LNCaP clone FGC (cell line): Measurements from ENCODE around the gene CDK10.

Source experiments
- DNase-seq: peaks from one replicate; pipeline ENCODE4 v3.0.0-alpha.2; 2011; ENCODE audit warnings: low read depth
- H3K4me3 ChIP-seq: 2 replicates; pipeline ENCODE4 v1.5.1; 2011; ENCODE audit warnings: mild to moderate bottlenecking, low read depth, low read length, control low read depth
- TF ChIP-seq, protein P1 (sequence below): IDR thresholded peaks from 2 replicates; pipeline ENCODE4 v1.5.1; 2012; ENCODE audit warnings: mild to moderate bottlenecking; ENCODE audit not compliant: control insufficient read depth, insufficient read depth; ENCODE audit errors: extremely low read depth

Gene CDK10

DNA sequence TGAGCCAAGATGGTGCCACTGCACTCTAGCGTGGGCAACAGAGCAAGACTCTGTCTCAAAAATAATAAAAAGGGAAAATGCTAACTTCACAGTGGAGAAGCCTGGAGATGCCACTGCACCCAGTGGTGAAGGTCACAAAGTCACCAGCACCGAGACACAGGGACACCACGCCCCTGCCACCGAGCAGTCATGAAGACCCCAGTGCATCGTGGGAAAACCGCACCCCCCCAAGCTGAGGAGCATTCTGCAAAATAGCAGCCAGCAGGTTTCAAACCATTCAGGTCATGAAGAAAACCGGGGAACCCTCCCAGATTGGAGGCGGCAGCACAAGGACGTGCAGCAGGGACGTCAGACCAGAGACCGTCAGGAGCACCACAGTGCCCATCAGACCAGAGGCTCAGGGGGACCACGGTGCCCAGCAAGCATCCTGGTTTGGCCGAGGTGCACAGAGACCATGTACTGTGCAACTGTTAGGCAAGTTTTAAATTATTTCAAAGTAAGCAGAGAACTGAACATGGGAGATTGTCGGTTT lies 42.7 kb upstream of the CDK10 start:
- no peak overlapping the region for H3K4me3 ChIP-seq
- TF ChIP-seq, protein P1, sequence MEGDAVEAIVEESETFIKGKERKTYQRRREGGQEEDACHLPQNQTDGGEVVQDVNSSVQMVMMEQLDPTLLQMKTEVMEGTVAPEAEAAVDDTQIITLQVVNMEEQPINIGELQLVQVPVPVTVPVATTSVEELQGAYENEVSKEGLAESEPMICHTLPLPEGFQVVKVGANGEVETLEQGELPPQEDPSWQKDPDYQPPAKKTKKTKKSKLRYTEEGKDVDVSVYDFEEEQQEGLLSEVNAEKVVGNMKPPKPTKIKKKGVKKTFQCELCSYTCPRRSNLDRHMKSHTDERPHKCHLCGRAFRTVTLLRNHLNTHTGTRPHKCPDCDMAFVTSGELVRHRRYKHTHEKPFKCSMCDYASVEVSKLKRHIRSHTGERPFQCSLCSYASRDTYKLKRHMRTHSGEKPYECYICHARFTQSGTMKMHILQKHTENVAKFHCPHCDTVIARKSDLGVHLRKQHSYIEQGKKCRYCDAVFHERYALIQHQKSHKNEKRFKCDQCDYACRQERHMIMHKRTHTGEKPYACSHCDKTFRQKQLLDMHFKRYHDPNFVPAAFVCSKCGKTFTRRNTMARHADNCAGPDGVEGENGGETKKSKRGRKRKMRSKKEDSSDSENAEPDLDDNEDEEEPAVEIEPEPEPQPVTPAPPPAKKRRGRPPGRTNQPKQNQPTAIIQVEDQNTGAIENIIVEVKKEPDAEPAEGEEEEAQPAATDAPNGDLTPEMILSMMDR = no peak
- no peak for DNase-seq

DNA sequence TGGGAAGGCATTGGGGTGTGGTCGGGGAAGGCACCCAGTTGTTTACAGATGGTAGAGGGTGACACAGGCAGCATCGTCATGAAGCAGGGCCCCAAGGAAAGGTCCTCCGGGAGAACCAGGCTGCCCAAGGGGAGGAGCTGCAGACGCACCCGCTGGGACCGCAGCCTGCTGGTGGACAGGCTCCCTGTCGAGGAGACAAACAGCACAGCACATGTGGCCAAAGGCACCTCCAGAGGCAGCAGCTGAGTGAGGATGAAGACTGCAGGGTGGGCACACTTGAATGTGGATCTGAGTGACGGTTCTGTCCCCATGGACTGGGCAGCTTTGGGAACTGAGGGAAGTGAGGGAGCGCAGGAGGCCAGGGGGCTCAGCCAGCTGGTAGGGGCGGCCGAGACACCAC lies 41.4 kb upstream of the CDK10 start:
- no peak for DNase-seq
- no peak overlapping the region for H3K4me3 ChIP-seq
- TF ChIP-seq, protein P1 = no peak

DNA sequence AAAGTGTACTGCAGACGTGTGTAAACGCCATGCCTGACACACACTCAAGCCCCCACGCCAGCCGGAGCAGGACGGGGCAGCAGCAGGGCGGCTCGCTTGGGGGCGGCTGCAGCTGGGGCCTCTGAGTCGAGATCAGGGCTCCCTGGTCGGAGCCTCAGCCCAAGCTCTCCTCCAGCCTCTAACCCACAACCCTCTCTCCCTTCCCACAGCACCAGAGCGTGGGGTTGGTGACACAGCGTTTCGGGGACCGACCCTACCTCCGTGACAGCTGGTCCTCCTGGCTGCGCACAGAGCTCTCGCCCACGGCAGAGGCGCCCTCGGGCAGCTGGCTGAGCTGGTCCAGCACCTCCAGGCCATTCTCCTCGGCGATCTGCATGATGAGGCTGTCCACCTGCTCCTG lies 40.2 kb upstream of the CDK10 start:
- no peak for DNase-seq
- TF ChIP-seq, protein P1 = no peak
- H3K4me3 ChIP-seq = no peak overlapping the region

DNA sequence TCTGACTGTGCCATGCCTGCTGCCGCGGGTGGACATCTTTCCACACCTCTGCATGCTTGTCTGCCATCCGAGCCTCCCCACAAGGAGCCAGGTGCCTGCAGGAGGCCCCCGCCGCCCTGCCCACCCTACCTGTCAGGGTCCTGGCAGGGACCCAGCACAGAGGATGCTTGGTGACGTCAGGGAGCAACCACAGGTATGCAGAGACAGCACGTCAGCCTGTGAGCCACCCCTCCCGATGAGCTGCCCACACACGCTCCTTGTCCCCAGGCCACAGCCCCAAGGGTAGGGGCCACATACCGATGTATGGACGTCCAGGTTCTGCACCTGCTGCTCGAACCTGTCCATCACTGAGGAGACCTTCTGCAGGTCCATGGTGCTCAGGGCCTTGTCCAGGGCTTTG lies 39.6 kb upstream of the CDK10 start:
- no peak overlapping the region for H3K4me3 ChIP-seq
- TF ChIP-seq, protein P1 = no peak
- no peak for DNase-seq

DNA sequence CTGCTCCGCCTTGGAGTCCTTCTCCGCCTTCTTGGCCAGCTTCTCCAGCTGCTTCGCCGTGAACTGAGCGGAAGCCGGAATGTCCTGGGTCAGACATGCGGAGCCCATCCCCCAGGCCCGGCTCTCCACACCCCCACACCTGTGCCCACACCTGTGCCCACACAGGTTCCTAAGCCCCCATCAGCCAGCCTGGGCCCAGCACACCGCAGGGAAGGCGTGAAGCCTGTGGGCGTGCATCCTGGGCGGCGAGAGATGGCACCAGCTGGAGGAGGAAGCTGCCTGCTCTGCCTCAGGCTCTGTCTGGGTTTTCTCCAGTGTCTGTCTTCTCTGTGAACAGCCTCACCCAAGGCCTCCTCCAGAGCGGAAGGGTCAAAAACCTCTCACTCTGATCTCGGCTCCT lies 34.9 kb upstream of the CDK10 start:
- TF ChIP-seq, protein P1 = no peak
- no peak for DNase-seq
- H3K4me3 ChIP-seq = no peak overlapping the region

DNA sequence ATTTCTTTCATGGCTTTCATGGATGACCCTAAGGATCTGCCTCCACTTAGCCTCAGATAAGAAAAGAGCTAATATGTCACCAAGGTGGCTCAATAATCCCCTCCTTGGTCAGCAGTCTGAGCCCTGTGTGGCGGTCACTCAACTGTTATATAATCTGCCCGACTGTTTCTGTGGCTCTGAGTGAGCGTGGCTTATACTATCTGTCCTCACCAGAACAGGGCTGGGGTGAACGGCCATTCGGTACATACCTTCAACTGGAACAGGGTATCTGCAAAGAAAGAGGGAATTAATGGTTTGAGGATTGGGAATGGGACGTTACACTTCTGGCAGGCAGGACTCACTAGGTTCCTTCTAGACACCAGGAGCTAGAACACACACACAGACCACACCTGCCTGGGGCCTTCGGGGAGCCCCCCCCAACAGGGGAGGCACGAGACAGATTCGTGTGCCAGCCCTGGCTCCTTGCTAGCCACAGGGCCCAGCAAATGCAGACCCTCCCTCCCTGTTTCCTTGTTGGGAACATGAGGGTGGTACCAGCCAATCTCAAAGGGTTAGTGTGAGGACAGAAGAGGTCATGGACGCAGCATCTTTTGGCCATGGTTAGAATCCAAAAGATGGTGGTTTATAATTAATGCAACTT lies 32.7 kb upstream of the CDK10 start:
- no peak overlapping the region for H3K4me3 ChIP-seq
- TF ChIP-seq, protein P1 = no peak
- no peak for DNase-seq
